GM19372 (cell line): ENCODE data around the gene WDR7.

Experiments used
- ATAC-seq: cut with Tn5 transposase; IDR thresholded peaks from one replicate; pipeline ENCODE4 v1.9.1; 2021; ENCODE audit warnings: mild to moderate bottlenecking, low read depth, moderate library complexity; ENCODE audit not compliant: unreplicated experiment

The WDR7 gene

DNA sequence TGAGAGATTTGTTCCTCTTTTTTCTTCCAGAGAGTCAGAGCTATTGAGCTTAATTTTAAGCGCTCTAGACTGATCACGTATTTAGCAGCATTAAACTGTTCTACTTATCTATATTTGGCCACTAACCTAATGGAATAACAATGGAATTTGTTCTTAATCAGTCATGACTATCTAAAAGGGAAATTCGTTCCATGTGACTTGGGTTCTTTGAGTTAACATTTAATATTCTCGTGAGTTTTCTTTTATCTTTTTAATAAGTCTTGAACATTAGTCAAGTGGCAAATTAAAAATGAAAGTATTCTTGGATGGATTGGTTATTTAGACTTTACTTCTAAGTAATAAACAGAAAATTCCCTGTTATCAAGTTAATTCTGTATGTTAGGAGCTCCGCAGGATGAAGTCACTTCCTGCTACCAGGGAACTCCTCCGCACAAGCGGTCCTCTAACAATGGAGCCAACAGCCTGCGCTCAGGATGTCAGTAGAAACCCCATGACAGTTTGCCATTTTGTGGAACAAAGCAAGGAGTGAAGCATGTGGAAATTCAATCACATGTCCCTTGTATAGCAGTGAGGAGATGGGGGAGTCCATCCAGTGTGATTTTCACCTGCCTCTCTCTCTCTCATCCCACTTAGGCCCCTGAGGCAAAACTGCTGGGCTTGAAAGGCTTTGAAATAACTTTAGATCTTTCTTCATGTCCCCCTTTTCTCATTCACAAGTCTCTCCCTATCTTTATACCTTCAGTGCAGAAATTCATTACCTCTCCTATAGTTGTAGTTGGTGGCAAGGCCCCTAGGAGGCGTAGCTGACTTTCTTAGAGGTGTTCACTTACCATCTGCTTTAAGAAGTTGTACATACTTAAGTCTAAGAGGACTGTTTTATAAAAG lies 138.1 kb downstream of the WDR7 start:
- ATAC-seq: no peak

DNA sequence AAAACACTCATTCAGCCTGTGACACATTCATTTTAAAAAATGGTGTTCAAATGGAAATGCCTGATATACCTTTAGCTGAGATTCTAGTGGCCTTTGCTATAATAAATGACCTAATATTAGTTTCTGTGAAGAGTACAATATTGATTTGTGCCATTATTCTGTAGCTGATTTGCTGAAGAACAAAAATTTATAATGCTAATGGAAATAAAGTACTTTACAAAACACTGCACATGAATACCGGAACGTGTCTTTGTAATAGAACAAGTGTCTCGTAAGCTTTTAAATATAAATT lies 138.7 kb downstream of the WDR7 start:
- no peak for ATAC-seq

DNA sequence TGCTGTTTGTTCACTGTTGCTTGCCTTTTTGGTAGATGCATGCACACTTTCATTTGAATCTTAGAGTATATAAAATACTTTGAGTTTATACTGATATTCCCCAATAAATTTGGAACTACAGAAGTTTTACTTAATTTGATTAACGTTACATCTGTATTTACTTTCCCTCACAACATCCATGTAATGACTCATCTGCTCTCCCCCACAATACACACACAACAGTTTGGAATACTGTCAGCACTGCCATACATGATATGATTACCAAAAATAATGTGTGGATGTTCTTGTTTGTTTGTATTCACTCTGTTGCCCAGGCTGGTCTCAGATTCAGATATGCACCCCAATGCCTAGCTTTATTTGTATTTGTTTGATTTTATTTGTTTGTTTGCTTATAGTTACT lies 144.2 kb downstream of the WDR7 start:
- no peak for ATAC-seq

DNA sequence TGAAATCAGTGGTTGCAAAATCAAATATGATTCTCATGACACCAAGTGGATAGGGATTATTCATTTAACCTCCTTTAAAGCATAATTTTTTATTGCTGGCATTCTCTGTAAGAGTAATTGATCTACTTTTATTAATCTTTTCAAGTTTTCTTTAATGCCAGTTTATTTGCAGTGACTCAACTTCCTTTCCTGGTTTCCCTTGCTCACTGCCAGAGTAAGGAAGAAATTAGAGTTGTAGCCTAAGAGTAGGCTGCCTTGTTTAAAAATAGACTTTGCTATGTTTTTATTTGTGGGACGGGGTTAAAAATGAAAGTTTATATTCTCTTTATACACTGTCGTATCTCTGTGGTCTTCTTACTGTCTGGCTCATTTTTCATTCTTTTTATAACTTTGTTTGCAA lies 148.6 kb downstream of the WDR7 start:
- ATAC-seq: no peak

DNA sequence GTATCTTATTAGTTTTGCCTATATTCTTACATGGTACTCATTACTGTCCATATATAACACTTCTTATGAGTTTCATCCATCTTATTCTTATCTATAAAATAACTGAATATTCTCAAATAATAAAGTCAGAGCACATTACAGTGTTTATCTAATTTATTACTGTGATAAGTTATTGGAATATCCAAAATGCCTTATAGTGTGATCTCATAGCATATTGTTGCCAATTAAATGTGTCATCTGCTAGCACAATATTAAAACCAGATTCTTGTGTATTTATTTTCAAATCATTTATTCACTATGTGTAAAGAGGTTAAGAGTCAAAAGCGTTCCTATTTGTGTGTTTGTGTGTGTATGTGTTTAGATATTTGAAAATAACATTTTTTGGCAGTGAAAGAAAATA lies 151.9 kb downstream of the WDR7 start:
- ATAC-seq: no peak

DNA sequence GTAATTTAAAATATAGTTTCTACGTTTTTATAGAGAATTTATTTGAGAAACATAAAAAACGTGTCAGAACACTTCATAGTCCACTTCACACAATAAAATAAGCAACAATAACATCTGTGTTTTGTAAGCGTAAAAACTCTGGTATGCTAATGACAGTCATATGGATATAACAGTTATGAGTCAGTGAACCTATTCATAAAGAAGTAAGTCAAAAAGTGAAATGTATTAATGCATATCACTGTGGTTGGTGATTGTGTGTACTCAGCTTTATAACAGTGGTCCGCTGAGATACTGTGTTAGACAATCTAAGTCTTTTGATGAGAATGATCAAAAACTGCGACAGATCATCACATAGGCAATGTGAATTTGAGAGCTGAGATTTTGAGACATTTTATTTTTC lies 153.2 kb downstream of the WDR7 start:
- ATAC-seq: no peak

DNA sequence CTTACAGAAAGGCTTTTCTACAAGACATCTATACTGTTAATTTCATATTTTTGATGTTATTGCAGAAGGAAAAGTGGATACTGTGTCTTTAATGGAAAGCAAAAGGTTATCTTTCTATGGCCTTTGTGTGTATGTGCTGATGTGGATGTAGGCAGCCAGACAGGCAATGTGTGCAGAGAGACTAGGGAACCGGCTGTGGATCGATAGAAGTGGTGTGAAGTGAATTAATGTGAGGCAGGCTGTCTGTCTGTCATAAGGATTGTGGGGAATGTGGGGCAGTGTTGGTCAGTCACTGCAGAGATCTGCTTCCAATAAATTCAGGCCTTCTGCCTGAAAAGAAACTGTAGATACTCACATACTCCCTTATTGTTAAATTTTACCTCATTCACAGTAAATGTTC lies 156.7 kb downstream of the WDR7 start:
- ATAC-seq: no peak

DNA sequence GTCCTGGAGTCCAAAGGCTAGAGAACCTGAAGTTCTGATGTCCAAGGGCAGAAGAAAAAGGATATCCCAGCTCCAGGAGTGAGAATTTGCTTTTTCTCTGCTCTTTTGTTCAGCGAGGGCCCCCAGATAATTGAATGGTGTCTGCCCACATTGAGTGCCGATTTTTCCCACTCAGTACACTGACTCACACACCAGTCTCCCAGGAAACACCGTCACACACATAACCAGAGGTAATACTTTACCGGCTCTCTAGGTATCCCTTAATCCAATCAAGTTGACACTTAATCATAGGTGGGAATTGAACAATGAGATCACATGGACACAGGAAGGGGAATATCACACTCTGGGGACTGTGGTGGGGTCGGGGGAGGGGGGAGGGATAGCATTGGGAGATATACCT lies 161.5 kb downstream of the WDR7 start:
- no peak for ATAC-seq

DNA sequence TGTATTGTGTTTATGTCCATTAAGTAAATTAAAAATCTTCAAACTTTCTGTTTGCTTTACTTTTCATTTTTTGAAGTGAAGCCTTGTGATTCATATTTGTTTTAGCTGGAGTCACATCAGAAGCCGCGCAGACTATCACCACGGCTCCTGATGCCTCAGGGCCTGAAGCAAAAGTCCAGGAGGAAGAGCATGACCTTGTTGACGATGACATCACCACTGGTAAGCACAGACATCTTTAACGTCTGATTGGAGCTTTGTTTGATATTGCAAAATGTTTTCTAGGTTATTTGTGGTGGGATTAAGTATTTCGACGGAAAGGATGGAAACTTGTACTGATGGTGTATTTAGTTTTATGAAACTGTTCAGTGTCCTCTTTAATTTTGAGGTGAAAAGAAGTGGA lies 164.8 kb downstream of the WDR7 start:
- no peak for ATAC-seq

DNA sequence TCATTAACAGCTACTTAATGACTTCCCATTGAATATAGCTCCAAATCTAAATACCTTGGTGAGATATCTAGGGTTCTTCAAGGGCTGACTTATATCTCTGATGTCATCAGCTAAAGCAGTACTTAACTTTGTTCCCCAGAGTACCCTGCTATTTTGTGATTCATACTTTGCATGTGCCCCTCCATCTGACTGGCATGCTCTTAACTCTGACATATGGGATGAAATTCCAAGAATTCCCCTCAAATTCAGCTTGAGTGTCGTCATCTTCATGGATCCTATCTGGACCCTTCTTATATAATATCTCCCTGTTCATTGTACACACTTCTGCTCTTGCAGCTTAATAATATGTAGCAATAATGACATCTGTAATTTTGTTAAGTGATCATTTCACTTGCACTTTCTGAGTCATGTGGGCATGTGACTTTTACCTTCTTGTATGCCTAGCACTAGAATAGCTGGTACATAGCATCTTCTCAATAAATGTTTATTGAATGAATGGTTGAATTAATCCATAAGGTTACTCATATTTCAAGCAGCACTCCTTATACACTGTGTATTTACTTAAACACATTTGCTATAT lies 172.9 kb downstream of the WDR7 start:
- ATAC-seq: no peak

DNA sequence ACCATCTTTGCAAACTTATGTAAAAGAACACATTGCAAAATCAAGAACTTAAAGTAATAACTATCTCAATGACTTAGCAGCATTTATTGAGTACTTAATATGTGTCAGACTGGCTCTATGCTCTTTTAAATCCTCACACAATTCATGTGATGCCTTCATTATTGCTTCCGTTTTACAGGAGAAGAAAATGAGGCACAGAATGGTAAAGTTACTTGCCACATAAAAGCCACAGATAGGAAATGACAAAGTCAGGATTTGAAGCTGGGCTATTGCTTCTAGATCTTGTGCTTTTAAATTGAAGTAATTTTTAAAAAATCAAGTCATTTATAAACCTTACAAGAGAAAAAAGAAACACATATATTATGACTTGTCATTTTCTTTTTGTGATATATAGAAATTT lies 174.2 kb downstream of the WDR7 start:
- ATAC-seq: no peak

DNA sequence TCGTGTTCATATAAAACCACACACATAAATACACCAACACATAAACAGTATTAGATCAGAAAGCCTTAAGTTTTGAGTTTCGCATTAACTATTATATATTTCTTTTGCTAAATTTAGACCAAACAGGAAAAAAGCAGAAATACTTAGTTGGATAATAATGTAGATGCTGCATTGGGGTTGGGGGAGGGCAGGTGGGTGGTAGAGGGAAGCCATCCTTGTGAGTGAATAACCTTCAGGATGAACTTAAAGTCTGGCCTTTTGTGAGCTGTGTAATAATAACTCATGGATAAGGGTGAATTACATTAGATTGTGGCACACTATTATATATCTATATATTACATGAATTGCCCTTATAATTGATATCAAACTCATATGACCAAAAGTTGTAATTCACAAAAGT lies 174.7 kb downstream of the WDR7 start:
- no peak for ATAC-seq

DNA sequence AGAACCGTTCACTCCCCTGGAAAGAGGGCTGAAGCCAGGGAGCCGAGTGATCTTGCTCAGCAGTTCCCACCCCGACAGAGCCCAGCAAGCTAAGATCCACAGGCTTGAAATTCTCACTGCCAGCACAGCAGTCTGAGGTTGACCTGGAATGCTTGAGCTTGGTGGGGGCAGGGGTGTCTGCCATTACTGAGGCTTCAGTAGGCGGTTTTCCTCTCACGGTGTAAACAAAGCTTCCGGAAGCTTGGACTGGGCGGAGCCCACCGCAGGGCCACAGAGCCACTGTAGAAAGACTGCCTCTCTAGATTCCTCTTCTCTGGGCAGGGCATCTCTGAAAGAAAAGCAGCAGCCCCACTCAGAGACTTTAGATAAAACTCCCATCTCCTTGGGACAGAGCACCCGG lies 180.8 kb downstream of the WDR7 start:
- no peak for ATAC-seq

DNA sequence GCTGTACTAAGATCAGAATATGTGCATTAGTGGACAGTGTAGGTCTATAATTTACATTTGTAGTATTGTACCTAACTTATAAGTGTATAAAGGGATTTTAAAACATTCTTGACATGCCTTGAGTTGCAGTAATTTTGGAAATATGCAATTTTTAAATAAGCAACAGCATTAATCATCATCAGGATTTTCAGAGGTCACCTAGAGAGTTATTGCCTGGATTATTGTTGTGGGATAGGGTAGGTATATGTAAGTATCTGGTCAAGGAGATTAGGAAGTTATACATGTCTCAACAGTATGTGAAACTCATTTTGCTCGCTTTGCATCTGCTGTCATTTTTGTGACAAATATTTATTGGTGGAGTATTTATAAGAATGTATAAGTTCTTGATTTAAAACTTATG lies 184.2 kb downstream of the WDR7 start:
- no peak for ATAC-seq

DNA sequence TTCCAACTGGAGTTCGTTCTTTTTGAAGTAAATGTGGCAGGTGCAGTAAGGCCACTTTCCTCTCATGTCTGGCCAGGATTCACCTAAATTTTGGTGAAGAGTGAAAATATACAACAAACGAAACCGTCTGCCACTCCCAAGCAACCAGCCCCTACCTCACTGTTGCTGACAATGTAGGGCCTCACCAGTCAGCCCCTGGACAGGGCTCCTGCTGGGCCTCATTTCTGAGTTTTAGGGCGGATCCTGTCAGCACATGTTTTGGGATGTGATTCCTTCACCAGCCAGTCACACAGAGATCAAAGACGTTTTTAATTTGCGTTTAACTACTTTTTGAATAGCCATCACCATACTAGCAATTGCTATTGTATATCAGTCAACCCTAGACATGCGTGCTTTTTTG lies 185.0 kb downstream of the WDR7 start:
- ATAC-seq: no peak

DNA sequence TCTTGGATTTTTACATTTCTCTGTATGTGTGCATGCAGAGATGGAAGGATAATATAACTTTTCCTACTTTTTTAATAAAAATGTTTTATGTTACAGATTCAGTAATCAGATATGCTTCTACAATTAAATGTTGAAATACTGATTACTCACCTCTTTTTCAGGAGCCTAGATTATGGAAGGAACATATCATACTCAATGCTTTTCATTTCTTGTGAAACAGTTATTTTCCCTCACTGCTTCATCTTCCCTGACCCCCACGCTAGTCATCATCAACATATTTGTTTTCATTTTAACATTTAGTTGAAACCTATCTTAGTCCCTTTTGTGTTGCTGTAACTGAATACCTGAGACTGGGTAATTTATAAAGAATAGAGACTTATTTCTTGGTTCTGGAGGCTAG lies 190.7 kb downstream of the WDR7 start:
- no peak for ATAC-seq

DNA sequence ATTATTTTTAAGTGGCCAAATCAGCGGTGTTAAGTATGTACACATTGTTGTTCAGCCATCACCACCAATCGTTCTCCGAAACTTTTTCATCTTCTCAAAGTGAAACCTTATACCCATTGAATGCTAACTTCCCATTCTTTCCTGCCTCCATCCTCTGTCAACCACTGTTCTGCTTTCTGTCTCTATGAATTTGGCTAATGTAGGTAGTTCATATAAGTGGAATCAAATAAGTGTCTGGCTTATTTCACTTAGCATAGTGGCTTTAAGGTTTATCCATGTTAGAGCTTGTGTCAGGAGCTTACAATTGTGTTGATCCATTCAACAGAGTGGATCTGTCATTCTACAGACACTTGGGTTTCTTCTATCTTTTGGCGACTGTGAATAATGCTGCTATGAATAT lies 192.1 kb downstream of the WDR7 start:
- ATAC-seq: no peak

DNA sequence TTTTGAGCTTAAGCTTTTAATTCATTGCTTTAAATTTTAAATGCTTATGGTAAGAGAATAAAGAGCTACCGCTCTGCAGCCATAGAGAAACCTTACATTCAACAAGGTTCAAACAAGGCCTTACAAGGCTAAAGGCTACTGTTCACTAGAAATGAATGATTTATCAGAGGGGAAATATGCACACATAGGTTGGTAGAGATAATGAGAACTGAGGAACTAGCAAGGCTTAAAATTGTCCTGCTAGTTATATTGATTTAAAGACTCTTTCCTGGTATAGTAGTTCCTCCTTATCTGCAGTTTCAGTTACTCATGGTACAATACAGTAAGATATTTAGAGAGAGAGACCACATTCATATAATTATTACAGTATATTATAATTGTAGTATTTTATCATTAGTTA lies 193.4 kb downstream of the WDR7 start:
- no peak for ATAC-seq

DNA sequence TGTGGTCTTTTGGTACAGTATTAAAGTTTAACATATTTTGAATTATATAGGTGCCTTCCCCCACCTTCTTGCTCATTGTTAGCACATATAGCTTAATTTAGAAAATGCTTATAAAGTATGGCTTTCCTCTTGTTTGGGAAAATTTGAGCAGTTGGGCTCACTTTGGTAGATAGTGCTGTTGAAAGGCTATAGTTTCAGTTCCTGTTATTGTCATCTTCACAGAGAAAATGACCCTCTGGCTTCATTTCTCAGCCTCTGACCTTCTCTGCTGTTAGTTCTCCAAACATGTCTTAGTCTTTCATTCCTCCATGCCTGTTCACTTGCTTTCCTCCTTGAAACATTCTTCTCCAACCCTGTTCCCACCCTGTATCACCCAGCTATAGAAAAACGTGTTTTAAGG lies 200.6 kb downstream of the WDR7 start:
- peak; percentile 97 for ATAC-seq

DNA sequence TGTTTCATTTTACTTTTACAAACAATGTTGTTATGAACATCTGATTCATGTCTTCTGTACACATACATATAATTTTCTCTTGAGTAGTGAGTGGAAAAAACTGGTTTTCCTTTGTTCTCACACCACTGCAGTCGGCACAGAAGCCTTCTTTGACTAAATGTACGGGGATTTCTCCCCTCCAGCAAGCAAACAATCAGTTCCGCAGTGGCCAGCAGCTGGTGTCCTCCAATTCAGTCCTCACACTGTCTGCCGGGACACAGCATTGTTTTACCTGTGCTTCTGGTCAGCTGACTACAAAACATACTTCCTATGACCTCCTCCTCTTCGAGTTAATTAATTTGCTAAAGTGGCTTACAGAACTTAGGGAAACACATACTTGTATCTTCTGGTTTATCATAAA lies 202.8 kb downstream of the WDR7 start:
- no peak for ATAC-seq

DNA sequence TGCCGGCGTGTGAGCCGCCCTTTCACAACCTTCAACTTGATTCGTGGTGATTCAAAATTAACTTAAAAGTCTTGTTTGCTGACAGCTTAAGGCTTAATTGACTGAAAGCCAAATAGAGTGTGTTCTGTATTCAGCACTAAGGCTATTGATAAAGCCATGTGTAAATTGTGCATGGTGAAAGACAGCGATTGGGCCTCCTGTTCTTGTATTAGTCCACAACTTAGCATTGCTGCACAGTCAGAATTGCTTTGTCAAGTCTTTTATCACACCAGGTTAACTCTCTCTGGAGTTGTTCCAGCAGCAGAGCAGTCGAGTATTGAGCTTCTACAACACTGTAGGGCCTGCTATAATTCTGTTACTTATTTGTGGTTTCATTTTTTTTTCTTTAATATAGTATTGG lies 210.1 kb downstream of the WDR7 start:
- ATAC-seq: no peak

DNA sequence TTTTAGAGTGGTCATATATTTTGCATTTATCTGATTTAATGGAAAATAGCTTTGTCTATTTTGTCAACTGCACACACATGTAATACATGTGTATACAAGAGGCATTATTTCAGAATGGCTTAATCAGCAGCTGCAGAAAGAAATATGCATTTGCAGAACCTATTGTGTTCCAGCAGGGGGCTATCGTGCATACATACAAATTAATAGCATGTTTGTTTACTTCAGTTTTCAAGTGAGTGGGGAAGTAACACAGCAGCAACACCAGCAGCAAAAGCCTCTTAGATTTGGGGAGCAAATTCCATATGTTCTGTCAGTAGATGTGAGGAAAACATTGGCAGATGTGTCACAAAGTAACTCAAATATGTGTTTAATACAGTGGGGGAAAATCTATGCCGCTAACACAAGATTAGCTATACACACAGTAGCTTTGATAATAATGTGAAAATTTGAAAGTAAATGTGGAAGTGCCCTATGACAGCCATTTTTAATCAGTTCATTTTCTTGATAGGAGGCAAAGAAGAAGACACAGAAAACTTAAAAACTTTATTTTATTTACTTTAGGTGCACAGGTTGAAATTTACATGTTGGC lies 218.1 kb downstream of the WDR7 start:
- no peak for ATAC-seq
